Measurements from ENCODE around the gene TTLL11. TPM values are rescaled to one million over a fixed set of nuclear protein-coding genes. Genes with fewer than 3 reads are reported as not detected.

The TTLL11 gene
- total RNA-seq, 4 donors from 2014 or later, result 7.4 to 14.7 (median 11.0) TPM

DNA sequence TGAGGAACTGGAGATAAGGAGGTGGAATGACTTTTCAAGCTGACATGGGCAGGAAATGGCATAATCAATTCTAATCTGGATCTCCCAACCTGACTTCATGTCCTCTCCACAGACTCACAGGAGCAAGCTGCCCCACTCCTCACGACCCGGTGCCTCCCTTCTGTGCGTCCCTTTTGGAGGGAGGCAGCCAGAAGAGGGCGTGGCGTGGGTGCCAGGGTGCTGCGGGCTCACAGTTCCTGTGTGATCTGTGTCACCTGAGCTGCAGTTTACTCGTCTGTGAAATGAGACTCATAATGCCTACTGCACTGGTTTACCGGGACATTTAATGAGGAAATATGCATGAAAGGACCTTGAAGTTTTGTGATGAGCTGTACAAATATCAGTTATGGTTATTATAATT lies 234.3 kb downstream of the TTLL11 start:
- H3K4me3 ChIP-seq, result no peak overlapping the region
- no peaks in the 10 kb centered on the region for H3K36me3 ChIP-seq
- no peak for DNase-seq
- no peak for TF ChIP-seq POLR2A (IDR thresholded peaks at IDR 0.05)
- TF ChIP-seq, protein P1, sequence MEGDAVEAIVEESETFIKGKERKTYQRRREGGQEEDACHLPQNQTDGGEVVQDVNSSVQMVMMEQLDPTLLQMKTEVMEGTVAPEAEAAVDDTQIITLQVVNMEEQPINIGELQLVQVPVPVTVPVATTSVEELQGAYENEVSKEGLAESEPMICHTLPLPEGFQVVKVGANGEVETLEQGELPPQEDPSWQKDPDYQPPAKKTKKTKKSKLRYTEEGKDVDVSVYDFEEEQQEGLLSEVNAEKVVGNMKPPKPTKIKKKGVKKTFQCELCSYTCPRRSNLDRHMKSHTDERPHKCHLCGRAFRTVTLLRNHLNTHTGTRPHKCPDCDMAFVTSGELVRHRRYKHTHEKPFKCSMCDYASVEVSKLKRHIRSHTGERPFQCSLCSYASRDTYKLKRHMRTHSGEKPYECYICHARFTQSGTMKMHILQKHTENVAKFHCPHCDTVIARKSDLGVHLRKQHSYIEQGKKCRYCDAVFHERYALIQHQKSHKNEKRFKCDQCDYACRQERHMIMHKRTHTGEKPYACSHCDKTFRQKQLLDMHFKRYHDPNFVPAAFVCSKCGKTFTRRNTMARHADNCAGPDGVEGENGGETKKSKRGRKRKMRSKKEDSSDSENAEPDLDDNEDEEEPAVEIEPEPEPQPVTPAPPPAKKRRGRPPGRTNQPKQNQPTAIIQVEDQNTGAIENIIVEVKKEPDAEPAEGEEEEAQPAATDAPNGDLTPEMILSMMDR (IDR thresholded peaks at IDR 0.05), result no peak
- no peaks in the 10 kb centered on the region for H3K27me3 ChIP-seq
- no peaks in the 10 kb centered on the region for H3K9me3 ChIP-seq
- H3K27ac ChIP-seq, result no peak overlapping the region
- peaks cover 0 to 9% of the 10 kb centered on the region in 2 donors for H3K4me1 ChIP-seq
- intact Hi-C loops (cut with DNase I; ENCODE audit: low total_unique reads), result no loop called here

DNA sequence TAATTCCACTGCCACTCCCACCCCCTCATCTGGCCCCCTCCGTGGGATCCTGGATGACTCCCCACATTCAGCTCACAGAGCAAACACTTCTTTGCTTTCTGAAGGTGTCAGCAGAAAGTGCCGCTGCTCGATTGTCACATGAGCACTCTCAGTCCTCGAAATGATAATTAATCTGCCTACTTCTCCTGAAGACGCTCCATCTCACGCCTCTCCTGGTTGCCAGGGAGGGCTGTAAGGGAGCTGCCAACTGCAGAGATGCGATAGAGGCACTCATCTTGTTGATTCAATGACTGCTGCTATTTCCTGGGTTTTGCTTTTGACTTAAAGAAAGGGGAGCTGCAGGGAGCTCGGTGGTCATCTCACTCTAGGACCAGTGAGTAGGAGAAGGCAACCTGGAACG lies 235.2 kb downstream of the TTLL11 start:
- H3K9me3 ChIP-seq, result no peaks in the 10 kb centered on the region
- intact Hi-C loops (cut with DNase I; ENCODE audit: low total_unique reads), result no loop called here
- no peaks in the 10 kb centered on the region for H3K27me3 ChIP-seq
- peaks cover 0 to 9% of the 10 kb centered on the region in 2 donors for H3K4me1 ChIP-seq
- TF ChIP-seq, protein P1 (IDR thresholded peaks at IDR 0.05), result no peak
- TF ChIP-seq POLR2A (IDR thresholded peaks at IDR 0.05), result no peak
- H3K27ac ChIP-seq, result peak overlapping the region in 1 of 2 donors; percentile 8
- no peak overlapping the region for H3K4me3 ChIP-seq
- no peak for DNase-seq
- H3K36me3 ChIP-seq, result no peaks in the 10 kb centered on the region

DNA sequence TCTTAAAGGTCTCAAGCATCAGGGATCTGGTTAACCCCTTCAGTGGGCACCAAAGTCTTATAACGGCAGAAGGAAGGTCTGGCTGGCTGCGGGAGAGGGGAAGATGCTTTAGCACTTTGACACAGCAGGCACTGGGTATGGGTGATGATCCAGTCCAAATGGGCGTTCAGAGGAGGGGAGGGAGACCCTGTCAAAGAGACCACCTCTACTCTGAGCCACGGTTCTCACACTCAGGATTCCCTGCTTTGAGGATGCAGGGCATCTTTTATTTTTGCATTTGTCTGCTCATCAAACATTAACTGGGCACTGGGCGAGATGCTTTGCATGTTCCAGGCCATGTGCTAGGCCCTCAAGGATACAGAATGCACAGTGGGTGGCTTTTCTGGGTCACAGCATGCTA lies 237.6 kb downstream of the TTLL11 start:
- Histone ChIP-seq H3K4me1 (peaks cover 6 to 18% of the 10 kb centered on the region in 2 donors), H3K4me3 (no peak overlapping the region), H3K27me3 (no peaks in the 10 kb centered on the region), H3K27ac (no peak overlapping the region), H3K9me3 (no peaks in the 10 kb centered on the region), H3K36me3 (no peaks in the 10 kb centered on the region)
- no peak for TF ChIP-seq POLR2A (IDR thresholded peaks at IDR 0.05)
- TF ChIP-seq, protein P1 (IDR thresholded peaks at IDR 0.05), result no peak
- no peak for DNase-seq
- intact Hi-C loops (cut with DNase I; ENCODE audit: low total_unique reads), result no loop called here

DNA sequence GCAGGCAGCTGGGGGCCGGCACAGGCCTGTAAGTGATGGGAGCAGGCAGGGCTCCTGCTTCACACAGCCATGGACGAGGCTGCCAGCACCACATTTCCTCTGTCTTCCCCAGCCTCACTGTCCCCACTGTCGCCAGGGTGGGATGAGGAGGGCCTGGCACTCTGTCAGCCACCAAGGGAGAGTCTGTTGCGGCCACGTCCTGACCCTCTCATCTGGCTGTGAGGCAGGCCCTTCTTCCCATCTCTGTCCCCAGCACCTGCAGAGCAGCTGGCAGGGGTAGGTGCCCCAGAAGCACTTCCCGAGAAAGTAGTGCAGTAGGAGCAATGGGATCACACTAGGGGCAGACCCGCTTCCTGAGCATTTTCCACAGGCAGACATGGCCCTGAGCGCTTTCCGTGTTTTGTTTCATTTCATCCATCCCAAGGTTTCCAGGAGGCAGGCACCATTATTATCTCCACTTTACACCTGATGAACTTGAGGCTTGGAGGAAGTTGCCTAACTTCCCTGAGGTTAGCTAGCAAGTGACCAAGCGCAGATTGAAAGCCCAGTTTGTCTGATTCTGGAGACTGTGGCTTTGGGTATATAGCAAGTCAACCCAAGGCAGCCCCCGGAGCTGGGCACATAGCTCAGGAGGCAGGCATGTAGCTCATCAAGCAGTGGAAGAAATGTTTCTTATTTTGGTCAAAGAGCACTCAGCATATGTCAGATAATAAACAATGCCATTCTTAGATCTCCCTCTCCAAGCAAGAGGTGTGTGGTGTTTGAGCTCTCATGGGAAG lies 239.3 kb downstream of the TTLL11 start:
- TF ChIP-seq, protein P1 (IDR thresholded peaks at IDR 0.05), result no peak
- no peak for TF ChIP-seq POLR2A (IDR thresholded peaks at IDR 0.05)
- H3K4me1 ChIP-seq, result peaks cover 6 to 18% of the 10 kb centered on the region in 2 donors
- no peaks in the 10 kb centered on the region for H3K36me3 ChIP-seq
- no peak for DNase-seq
- H3K27me3 ChIP-seq, result no peaks in the 10 kb centered on the region
- no peaks in the 10 kb centered on the region for H3K9me3 ChIP-seq
- no peak overlapping the region for H3K4me3 ChIP-seq
- peak overlapping the region; percentile 88 to 93 for H3K27ac ChIP-seq
- intact Hi-C loops (cut with DNase I; ENCODE audit: low total_unique reads), result no loop called here

Data from uterus (tissue), 4 donors.